Erythroblast (primary cell): ENCODE results near the gene ISCA1.

Experiments used
- GATA1 ChIP-seq: IDR thresholded peaks from 2 replicates; pipeline ENCODE4 v1.6.1; 2011; ENCODE audit warnings: low read depth, mild to moderate bottlenecking, control low read depth, low read length, moderate library complexity
- POLR2A ChIP-seq: IDR thresholded peaks from 2 replicates; pipeline ENCODE4 v1.6.1; 2011; ENCODE audit warnings: mild to moderate bottlenecking, low read length

DNA sequence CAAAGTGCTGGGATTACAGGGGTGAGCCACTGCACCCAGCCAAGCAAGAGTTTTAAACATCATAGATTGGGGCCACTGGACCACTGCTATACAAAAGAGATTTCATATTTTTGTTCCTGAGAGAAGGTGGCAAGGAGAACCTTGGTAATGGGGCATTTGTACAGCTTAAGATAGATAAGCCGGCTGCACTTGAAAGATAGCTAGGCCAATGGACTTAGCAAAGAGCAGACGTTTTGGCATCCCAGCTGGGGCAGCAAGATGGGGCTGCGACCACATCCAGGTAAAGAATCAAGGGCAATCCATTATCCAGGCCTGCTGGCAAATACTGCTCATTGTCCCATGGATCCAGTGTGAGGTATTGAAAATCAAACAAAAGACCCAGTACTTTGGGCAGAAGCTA lies 3.9 kb upstream of the ISCA1 start:
- TF ChIP-seq POLR2A (no peak), GATA1 (peak; percentile 37)
